OCI-LY1 (cell line): ENCODE data around the gene DGKD.

Source experiments
- H2AFZ ChIP-seq: fragments of 200-600 bp; sonication (generic), shearing (Covaris generic); 2 replicates; pipeline ENCODE4 v1.6.0; 2014; ENCODE audit warnings: antibody characterized with exemption, mild to moderate bottlenecking, low read length
- H3F3A ChIP-seq: fragments of 200-600 bp; sonication (generic), shearing (Covaris generic); 2 replicates; pipeline ENCODE4 v1.6.0; 2014; ENCODE audit warnings: mild to moderate bottlenecking, antibody characterized with exemption, low read length, moderate library complexity; ENCODE audit not compliant: insufficient read depth
- H3K27ac ChIP-seq: fragments of 200-600 bp; sonication (generic); 2 replicates; pipeline ENCODE4 v1.5.1; 2014; ENCODE audit warnings: low read length, mixed run types, mild to moderate bottlenecking, low read depth; ENCODE audit not compliant: poor library complexity, severe bottlenecking
- H3K27me3 ChIP-seq: fragments of 200-600 bp; sonication (generic); 2 replicates; pipeline ENCODE4 v1.6.0; 2014; ENCODE audit warnings: antibody characterized with exemption, mild to moderate bottlenecking, low read length, moderate library complexity; ENCODE audit not compliant: insufficient read depth
- H3K36me3 ChIP-seq: fragments of 200-600 bp; sonication (generic); 2 replicates; pipeline ENCODE4 v1.6.1; 2014; ENCODE audit warnings: mild to moderate bottlenecking, antibody characterized with exemption, low read length, moderate library complexity, mixed read lengths; ENCODE audit not compliant: insufficient read depth
- H3K4me1 ChIP-seq: fragments of 200-600 bp; sonication (generic); 2 replicates; pipeline ENCODE4 v1.5.1; 2014; ENCODE audit warnings: mild to moderate bottlenecking, low read length, moderate library complexity; ENCODE audit not compliant: insufficient read depth, severe bottlenecking
- H3K4me2 ChIP-seq: fragments of 200-600 bp; sonication (generic), shearing (Covaris generic); 2 replicates; pipeline ENCODE4 v1.6.1; 2014; ENCODE audit warnings: low read length
- H3K4me3 ChIP-seq: fragments of 200-600 bp; sonication (generic); 2 replicates; pipeline ENCODE4 v1.5.1; 2014; ENCODE audit warnings: low read length, low read depth, mild to moderate bottlenecking, mixed read lengths; ENCODE audit not compliant: poor library complexity, severe bottlenecking
- H3K79me2 ChIP-seq: fragments of 200-600 bp; shearing (Covaris generic); 2 replicates; pipeline ENCODE4 v1.6.1; 2016; ENCODE audit warnings: mixed run types, low read length, mixed read lengths; ENCODE audit not compliant: insufficient read depth
- H3K9ac ChIP-seq: fragments of 200-600 bp; sonication (generic), shearing (Covaris generic); 2 replicates; pipeline ENCODE4 v1.6.1; 2014; ENCODE audit warnings: mild to moderate bottlenecking, low read length, mixed read lengths
- H3K9me2 ChIP-seq: fragments of 200-600 bp; sonication (generic), shearing (Covaris generic); 2 replicates; pipeline ENCODE4 v1.6.1; 2014; ENCODE audit warnings: low read depth, mild to moderate bottlenecking, low read length, mixed read lengths
- H3K9me3 ChIP-seq: fragments of 200-600 bp; shearing (Covaris generic); 2 replicates; pipeline ENCODE4 v1.6.1; 2014; ENCODE audit warnings: low read length, mixed read lengths
- H4K20me1 ChIP-seq: fragments of 200-600 bp; sonication (generic), shearing (Covaris generic); 2 replicates; pipeline ENCODE4 v1.6.0; 2016; ENCODE audit warnings: mild to moderate bottlenecking, low read length; ENCODE audit not compliant: insufficient read depth
- EZH2 ChIP-seq: fragments of 200-600 bp; sonication (generic), shearing (Covaris generic); IDR thresholded peaks from 2 replicates; pipeline ENCODE4 v1.8.0; 2017; ENCODE audit warnings: borderline replicate concordance, mixed run types, mild to moderate bottlenecking, antibody characterized with exemption, low read length, moderate library complexity, mixed read lengths
- TF ChIP-seq, protein P1 (sequence below): fragments of 200-600 bp; sonication (generic), shearing (Covaris generic); IDR thresholded peaks from 2 replicates; pipeline ENCODE4 v1.5.1; 2017; ENCODE audit warnings: mild to moderate bottlenecking, antibody characterized with exemption, low read length, moderate library complexity, mixed read lengths

The DGKD gene

DNA sequence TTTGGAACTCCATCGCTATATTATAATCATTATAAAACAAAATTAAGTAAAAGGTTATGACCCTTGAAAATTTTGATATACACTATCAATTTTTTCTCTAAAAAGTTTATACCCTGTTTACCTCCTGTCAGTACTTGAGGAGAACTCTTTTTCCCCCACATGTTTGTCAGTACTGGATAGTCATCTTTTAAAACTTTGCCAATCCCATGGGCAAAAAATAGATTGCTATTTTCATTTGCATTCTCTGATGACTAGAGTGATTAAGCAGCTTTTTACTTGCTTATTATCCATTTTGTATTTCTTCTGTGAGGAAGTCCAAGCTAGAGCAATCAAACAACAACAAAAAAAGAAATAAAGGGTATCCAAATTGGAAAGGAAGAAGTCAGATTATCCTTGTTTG is 76.4 kb downstream of the DGKD start:
- H2AFZ ChIP-seq, result no peak overlapping the region
- no peak overlapping the region for H3K27ac ChIP-seq
- H3K27me3 ChIP-seq, result no peaks in the 10 kb centered on the region
- no peak for TF ChIP-seq EZH2
- TF ChIP-seq, protein P1, sequence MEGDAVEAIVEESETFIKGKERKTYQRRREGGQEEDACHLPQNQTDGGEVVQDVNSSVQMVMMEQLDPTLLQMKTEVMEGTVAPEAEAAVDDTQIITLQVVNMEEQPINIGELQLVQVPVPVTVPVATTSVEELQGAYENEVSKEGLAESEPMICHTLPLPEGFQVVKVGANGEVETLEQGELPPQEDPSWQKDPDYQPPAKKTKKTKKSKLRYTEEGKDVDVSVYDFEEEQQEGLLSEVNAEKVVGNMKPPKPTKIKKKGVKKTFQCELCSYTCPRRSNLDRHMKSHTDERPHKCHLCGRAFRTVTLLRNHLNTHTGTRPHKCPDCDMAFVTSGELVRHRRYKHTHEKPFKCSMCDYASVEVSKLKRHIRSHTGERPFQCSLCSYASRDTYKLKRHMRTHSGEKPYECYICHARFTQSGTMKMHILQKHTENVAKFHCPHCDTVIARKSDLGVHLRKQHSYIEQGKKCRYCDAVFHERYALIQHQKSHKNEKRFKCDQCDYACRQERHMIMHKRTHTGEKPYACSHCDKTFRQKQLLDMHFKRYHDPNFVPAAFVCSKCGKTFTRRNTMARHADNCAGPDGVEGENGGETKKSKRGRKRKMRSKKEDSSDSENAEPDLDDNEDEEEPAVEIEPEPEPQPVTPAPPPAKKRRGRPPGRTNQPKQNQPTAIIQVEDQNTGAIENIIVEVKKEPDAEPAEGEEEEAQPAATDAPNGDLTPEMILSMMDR, result no peak
- H3K9ac ChIP-seq, result no peak overlapping the region
- H3K4me3 ChIP-seq, result no peak overlapping the region
- H3K4me1 ChIP-seq, result no peaks in the 10 kb centered on the region
- H3K36me3 ChIP-seq, result peaks cover 7% of the 10 kb centered on the region; the same call in 1 of the 2 replicates
- H3F3A ChIP-seq, result no peaks in the 10 kb centered on the region
- H3K9me3 ChIP-seq, result no peaks in the 10 kb centered on the region
- H3K4me2 ChIP-seq, result no peak overlapping the region
- H3K79me2 ChIP-seq, result no peaks in the 10 kb centered on the region
- H3K9me2 ChIP-seq, result no peaks in the 10 kb centered on the region
- H4K20me1 ChIP-seq, result no peaks in the 10 kb centered on the region

DNA sequence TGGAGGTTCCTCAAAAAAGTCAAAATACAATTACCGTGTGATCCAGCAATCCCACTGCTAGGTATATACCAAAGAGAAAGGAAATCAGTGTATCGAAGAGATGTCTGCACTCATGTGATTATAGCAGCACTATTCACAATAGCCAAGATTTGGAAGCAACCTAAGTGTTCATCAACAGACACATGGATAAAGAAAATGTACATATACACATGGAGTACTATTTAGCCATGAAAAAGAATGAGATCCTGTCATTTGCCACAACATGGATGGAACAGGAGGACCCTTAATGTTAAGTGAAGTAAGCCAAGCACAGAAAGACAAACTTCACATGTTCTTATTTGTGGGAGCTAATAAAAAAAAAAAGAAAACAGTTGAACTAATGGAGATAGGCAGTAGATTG is 78.7 kb downstream of the DGKD start:
- Histone ChIP-seq H3K9ac (no peak overlapping the region), H3K27ac (no peak overlapping the region), H3K79me2 (no peaks in the 10 kb centered on the region), H3K9me3 (no peaks in the 10 kb centered on the region), H4K20me1 (no peaks in the 10 kb centered on the region), H2AFZ (no peak overlapping the region), H3F3A (no peaks in the 10 kb centered on the region), H3K36me3 (no peaks in the 10 kb centered on the region; the same call in none of the 2 replicates), H3K9me2 (no peaks in the 10 kb centered on the region), H3K27me3 (no peaks in the 10 kb centered on the region), H3K4me2 (no peak overlapping the region), H3K4me1 (no peaks in the 10 kb centered on the region), H3K4me3 (no peak overlapping the region)
- no peak for TF ChIP-seq EZH2
- TF ChIP-seq, protein P1, result no peak

DNA sequence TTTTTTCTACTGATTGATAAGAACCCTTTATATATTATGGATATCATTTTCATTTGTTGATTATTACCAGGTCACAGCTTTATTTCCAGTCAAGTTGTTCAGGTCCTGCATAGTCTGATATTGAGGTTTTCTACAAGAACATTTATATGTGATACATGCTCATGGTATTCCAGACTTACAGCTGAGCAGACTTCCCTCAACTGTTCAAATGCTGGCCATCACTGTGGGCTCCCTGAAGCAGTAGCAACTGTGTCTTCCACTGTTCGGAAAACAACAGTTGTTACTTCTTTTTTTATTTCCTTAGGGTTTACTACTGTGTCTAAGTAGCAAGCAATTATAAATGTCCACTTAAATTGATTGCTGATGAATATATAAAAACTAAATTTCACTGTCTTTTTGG is 79.5 kb downstream of the DGKD start:
- Histone ChIP-seq H4K20me1 (no peaks in the 10 kb centered on the region), H3K9me2 (no peaks in the 10 kb centered on the region), H3K9ac (no peak overlapping the region), H2AFZ (no peak overlapping the region), H3K36me3 (no peaks in the 10 kb centered on the region; the same call in none of the 2 replicates), H3K4me1 (no peaks in the 10 kb centered on the region), H3K27ac (no peak overlapping the region), H3K4me3 (no peak overlapping the region), H3K9me3 (no peaks in the 10 kb centered on the region), H3K4me2 (no peak overlapping the region), H3F3A (no peaks in the 10 kb centered on the region), H3K27me3 (no peaks in the 10 kb centered on the region), H3K79me2 (no peaks in the 10 kb centered on the region)
- TF ChIP-seq, protein P1, result no peak
